ENCODE measurements around the gene RGS2.

DNA sequence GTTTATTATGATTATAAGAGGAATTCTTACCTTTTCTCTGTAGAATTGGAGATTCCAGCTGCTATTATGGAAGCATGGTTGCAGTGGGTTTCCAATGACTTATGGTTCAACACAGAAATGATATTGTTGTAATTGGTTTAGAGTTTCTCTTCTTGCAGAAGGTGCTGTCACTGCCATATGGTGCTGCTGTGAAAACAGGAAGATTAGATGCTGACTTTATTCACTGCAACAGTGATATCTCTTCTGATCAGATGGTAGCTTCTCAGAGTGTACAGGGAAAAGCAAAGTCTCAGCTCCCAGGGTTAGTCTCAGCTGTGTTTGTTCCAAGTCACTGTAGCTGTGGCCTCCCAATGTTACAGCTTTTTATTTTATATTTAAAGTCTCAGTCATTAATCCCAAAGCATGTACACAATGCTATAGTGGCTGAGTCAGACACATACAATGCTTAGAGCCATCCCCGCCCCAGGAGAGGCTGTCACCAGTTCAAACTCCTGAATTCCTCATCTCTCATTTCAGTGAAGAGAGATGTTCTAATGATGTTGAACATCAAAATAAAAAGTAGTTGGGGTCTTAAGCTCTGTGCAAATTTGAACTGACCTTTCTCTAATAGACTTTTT, 42.7 kb upstream of the RGS2 start:
- TF ChIP-seq, protein P1, sequence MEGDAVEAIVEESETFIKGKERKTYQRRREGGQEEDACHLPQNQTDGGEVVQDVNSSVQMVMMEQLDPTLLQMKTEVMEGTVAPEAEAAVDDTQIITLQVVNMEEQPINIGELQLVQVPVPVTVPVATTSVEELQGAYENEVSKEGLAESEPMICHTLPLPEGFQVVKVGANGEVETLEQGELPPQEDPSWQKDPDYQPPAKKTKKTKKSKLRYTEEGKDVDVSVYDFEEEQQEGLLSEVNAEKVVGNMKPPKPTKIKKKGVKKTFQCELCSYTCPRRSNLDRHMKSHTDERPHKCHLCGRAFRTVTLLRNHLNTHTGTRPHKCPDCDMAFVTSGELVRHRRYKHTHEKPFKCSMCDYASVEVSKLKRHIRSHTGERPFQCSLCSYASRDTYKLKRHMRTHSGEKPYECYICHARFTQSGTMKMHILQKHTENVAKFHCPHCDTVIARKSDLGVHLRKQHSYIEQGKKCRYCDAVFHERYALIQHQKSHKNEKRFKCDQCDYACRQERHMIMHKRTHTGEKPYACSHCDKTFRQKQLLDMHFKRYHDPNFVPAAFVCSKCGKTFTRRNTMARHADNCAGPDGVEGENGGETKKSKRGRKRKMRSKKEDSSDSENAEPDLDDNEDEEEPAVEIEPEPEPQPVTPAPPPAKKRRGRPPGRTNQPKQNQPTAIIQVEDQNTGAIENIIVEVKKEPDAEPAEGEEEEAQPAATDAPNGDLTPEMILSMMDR (IDR thresholded peaks at IDR 0.05) = no peak
- TF ChIP-seq EZH2 (IDR thresholded peaks at IDR 0.05) = no peak
